Measurements from ENCODE around the gene HOXB3. TPM values are rescaled to one million over a fixed set of nuclear protein-coding genes. Genes with fewer than 3 reads are reported as not detected.
A peak's percentile ranks its signal among the peaks of the same experiment; 100 is the strongest.

The HOXB3 gene
- 10 to 100 TPM in 1 of 2 donors, 1 to 10 TPM in 1; 9.0 to 15.4 TPM for total RNA-seq

DNA sequence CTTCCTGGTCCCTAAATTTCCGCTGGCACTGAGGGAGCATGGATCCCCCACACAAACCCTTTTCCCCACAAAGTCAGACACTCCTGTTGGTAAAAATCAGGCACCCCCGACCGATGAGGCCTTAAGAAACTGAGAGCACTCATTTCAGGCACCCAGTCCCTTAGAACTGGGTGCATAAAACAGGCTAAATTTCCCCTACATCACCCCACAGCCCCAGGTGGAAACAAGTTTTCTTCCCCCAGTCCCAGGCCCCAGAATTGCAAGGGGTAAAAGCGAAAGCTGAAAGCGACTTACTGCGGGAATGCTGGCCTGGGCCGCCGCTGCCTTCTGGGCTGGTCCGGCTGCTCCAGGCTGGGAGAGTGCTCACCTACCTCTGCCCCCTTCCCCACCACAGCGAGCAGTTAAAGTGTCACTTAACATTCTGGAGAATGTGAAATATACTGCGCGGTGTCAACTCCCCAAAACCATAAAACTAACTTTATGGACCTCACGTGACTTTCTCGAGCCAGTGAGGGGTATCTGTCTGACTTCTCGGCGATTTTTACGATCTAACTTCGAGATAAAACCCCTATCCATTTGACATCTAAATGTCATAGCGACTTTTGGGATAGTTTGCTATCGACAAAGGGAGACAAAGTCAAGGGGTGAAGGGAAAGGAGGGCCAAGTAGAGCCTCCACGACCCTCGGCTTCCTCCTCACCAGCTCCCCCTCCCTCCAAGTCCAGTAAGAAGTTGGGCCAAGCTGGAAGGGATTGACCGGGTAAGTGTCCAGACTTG, at the start of gene HOXB3:
TSS of gene HOXB3 (minus strand) at position 411 of the 776 bp plus-strand sequence. CDS start 37,767 bp downstream, outside the sequence.
- no peaks in the 10 kb centered on the region for H3K36me3 Mint-ChIP-seq

GRCh38 chr17:48639136-48639535, 49.1 kb upstream of the HOXB3 start:
- ATAC-seq (no peak), DNase-seq (ENCODE audit: low spot score) (no peak)
- Mint-ChIP-seq H3K27ac (no peak overlapping the region), H3K27me3 (peaks cover 48 to 54% of the 10 kb centered on the region in 2 donors), H3K9me3 (no peaks in the 10 kb centered on the region), H3K4me3 (no peak overlapping the region), H3K4me1 (ENCODE audit: low read depth in 2 of 2) (peaks cover 9 to 10% of the 10 kb centered on the region in 2 donors), H3K36me3 (no peaks in the 10 kb centered on the region)

More for the DNA sequence above, at the start of gene HOXB3:
- Mint-ChIP-seq H3K4me3 (peak within 1 kb of the TSS; percentile 6), H3K4me1 (ENCODE audit: low read depth in 2 of 2) (peaks cover 33 to 43% of the 10 kb centered on the region in 2 donors), H3K27ac (no peak within 1 kb of the TSS), H3K27me3 (peaks cover 25 to 52% of the 10 kb centered on the region in 2 donors), H3K9me3 (no peaks in the 10 kb centered on the region)
- no peak for ATAC-seq
- no peak for DNase-seq (ENCODE audit: low spot score)

DNA sequence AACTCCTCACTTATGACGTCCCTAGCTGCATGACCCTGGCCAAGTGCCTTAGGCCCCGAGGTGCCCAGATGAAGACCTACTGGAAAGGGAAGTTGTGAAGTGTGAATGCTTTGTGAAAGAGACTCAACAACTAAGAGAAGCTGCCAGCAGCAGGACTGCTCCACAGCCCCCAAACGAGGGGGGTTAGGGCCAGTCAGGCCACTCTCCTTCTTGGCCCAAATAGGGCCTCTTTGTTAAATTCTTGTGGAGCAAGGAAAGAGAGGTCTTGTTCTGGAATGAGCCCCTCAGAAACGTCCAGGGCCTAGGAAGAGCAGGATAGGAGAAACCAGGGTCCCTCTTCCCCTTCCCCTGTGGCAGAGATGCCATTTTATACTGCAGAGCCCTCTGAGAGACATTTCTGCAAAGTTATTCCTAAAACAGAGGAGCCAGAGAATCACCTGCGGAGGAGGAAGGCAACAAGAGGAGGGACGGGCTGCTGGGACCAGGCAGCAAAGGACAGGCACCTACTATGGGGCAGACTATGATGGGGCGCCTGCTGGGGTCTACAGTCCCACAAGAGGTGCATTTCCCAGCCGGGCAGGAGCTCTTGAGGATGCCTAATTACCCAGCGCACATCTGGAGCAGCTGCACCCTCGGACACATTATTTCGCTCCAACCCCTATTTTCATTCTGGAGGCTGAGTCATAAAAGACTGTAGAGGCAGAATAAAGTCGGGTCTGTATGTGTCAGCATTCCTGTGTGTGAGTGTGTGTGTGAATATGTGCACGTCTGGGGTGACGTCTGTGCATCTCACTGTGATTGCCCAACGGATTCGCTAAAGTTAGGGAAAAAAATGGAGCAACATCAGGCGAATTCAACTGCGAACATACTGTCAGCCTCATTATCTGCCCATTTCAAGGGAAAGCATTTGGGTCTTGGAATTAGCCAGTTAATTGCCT, 47.6 kb upstream of the HOXB3 start:
- peak; percentile 44 for DNase-seq (ENCODE audit: low spot score)
- Mint-ChIP-seq H3K27ac (peak overlapping the region in 1 of 2 donors; percentile 21), H3K36me3 (no peaks in the 10 kb centered on the region), H3K27me3 (peaks cover 43 to 52% of the 10 kb centered on the region in 2 donors), H3K9me3 (no peaks in the 10 kb centered on the region), H3K4me1 (ENCODE audit: low read depth in 2 of 2) (peaks cover 14% of the 10 kb centered on the region in 2 donors), H3K4me3 (no peak overlapping the region)
- no peak for ATAC-seq

DNA sequence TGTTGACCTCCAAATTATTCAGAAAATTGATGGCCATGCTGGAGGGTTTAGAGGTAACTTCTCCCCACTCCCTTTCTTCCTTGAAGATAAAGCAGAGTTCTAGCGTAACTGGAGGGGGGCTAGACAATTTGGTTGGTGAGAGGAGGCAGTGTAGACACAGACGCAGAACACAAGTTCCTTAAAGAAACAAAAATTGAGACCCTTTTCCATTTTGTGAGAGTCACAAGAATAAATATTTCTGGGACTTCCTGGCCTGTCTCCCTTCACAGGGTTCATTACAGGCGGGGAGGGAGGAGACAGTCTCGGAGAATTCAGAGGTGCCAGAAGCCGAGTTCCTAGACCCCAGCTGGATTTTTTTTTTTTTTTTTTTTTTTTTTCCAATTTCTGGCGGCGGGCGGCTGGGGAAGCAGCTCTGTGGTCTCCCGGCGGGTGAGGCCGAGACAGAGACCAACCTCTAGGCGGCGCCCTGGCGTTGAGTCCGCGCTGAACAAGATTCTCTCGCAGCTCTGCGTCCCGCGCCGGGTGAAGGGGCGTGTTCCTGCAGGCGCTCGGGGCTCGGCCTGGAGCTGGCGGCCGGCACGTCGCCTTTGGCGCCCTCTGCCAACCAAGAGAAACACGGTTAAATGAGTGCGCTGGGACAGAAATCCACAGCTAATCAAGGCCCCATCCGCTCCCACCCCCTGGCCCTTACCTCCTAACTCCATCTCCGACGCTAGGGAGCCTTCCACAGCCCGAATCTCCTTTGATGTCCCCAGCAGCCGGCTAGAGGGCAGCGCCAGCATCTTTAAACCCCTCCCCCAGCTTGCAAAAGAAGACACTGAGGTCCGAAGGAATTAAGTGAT, 46.4 kb upstream of the HOXB3 start:
- Mint-ChIP-seq H3K36me3 (no peaks in the 10 kb centered on the region), H3K27me3 (peaks cover 40 to 50% of the 10 kb centered on the region in 2 donors), H3K27ac (peak overlapping the region in 1 of 2 donors; percentile 21), H3K4me3 (peak overlapping the region; percentile 30), H3K4me1 (ENCODE audit: low read depth in 2 of 2) (peaks cover 11 to 12% of the 10 kb centered on the region in 2 donors), H3K9me3 (no peaks in the 10 kb centered on the region)
- DNase-seq (ENCODE audit: low spot score) (peak; percentile 79), ATAC-seq (peak; percentile 80 to 86)

DNA sequence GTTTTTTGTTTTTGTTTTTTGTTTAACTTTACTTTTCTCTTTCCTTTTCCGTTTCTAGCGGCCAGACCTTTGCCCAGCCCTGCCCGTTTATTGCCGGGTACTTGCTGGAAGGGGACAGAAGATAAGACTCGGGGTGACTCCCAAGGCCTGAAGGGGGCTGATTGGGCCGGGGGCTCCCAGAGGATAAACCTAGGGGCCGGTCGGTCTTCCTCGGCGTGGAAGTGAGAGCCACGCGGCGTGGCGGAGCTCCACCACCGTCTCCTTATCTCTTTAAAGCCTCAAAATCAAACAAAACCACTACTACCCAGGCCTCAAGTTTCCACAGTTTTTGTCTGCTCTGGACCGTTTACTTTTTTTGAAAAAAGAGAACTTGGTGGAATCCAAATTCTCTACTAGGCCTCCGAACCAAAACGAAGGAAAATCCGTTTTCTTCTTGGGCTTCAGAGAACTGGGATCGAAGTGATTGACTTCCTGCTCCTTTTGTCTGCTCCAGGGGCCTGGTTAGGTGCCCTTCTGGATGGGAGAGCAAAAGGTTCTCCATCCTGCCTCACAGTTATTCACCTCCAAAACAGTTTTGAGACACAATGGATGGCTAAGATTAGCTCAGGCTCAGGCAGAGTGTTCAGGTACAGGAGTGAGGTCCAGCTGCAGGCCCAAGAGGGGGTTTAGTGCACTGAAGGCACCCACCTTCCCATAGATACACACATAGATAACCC, 44.6 kb upstream of the HOXB3 start:
- peak overlapping the region; percentile 60 for H3K4me3 Mint-ChIP-seq
- peaks cover 8 to 10% of the 10 kb centered on the region in 2 donors for H3K4me1 Mint-ChIP-seq (ENCODE audit: low read depth in 2 of 2)
- H3K9me3 Mint-ChIP-seq, result no peaks in the 10 kb centered on the region
- DNase-seq (ENCODE audit: low spot score) (no peak), ATAC-seq (no peak)
- H3K36me3 Mint-ChIP-seq, result no peaks in the 10 kb centered on the region
- peaks cover 46 to 50% of the 10 kb centered on the region in 2 donors for H3K27me3 Mint-ChIP-seq
- no peak overlapping the region for H3K27ac Mint-ChIP-seq

DNA sequence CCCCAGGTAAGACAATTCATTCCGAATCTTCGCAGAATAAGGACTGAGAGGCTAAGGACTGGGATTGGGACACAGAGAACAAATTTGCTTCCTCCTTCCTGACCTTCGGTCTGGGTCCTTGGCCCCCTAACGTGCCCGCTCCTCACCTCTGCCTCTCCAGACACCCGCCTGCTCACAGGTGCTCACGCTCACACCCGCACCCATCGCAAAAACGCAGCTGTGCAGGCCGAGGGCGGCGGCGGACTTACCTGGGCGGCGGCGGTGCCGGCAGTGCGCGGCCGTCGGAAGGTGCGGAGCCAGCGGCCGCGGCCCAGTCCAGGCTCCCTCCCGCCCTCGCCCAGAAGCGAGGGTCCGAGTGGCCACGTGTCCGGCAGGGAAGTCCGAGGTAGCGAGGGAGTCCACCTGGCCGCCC, 43.2 kb upstream of the HOXB3 start:
- no peaks in the 10 kb centered on the region for H3K36me3 Mint-ChIP-seq
- peak; percentile 54 for DNase-seq (ENCODE audit: low spot score)
- peak overlapping the region; percentile 76 for H3K4me3 Mint-ChIP-seq
- H3K27me3 Mint-ChIP-seq, result peaks cover 56 to 59% of the 10 kb centered on the region in 2 donors
- peaks cover 8 to 11% of the 10 kb centered on the region in 2 donors for H3K4me1 Mint-ChIP-seq (ENCODE audit: low read depth in 2 of 2)
- H3K9me3 Mint-ChIP-seq, result no peaks in the 10 kb centered on the region
- ATAC-seq, result no peak
- H3K27ac Mint-ChIP-seq, result no peak overlapping the region

DNA sequence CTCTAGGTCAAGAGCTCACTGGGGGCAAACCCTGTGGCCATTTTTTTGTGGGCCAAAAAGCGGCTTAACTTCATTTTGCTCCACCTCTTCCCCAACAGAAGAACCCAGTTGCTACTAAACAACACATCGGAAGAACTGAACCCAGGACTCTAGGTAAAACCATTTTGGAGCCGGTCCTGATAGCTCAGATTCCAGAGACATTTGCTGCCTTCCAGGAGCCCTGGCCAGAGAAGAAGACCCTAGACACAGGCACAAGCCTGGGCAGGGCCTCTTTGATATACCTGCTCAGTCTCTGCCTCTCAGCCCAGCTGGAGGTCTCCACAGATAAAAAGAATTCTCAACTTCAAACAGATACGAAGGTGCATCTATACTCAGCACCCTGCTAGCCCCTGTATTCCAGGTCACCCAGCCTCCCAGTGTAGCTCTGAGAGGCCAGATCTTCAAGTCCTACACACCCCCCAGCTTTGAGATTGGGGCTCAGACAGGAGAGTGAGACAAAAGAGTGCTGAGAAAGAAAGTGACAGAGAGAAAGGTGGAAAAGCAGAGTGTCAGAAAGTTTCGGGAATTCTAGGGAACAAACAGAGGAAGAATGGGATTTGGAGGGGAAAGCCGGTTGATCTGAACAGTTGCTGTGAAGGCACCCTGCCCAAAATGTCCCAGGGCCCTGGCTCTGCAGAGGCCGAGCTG, 42.7 kb upstream of the HOXB3 start:
- H3K36me3 Mint-ChIP-seq, result no peaks in the 10 kb centered on the region
- H3K4me1 Mint-ChIP-seq (ENCODE audit: low read depth in 2 of 2), result peaks cover 8 to 15% of the 10 kb centered on the region in 2 donors
- H3K27ac Mint-ChIP-seq, result no peak overlapping the region
- DNase-seq (ENCODE audit: low spot score) (no peak), ATAC-seq (no peak)
- H3K27me3 Mint-ChIP-seq, result peaks cover 57 to 62% of the 10 kb centered on the region in 2 donors
- no peaks in the 10 kb centered on the region for H3K9me3 Mint-ChIP-seq
- peak overlapping the region; percentile 76 for H3K4me3 Mint-ChIP-seq

DNA sequence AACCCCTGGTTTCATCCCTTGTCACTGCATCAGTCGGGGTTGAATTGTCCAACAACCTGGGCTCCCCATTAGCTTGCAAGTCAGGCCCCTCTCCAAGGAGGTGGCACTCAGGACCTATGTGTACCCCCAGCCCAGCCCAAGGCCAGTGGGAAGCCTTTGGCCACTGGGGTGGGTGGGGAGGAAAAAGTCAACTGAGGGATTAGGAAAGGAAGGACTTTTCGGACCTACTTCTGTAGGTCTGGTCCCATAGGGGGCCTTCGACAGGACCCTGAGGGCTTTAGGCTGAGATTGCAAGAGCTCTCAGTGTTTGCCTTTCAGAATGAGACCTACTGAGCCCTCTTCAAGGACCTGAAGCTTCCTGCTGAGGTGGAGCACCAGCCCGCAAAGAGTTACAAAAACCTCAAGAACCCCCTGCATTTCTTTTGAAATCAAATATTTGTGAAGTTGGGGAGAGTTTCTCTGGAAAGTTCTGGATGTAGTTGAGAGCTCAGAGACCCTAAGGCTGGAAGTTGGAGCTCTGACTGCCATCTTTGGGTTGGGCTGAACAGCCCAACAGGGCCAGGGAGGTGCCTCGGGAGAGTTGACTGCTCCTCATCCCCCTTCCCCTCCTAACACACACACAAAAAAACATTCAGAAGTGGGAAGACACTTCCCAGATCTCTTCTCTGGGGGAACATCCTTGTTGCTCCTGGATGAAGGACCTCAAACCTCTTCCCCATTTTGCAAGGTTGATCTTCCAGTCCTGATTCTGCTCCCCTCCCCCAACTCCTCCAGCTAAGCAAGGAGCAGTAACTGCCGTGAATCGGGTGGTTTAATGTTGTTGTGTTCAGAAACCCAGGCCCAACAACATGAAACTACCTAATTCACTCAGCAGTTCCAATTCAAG, 41.9 kb upstream of the HOXB3 start:
- peak overlapping the region; percentile 76 for H3K4me3 Mint-ChIP-seq
- ATAC-seq (no peak), DNase-seq (ENCODE audit: low spot score) (no peak)
- H3K4me1 Mint-ChIP-seq (ENCODE audit: low read depth in 2 of 2), result peaks cover 9 to 16% of the 10 kb centered on the region in 2 donors
- H3K9me3 Mint-ChIP-seq, result no peaks in the 10 kb centered on the region
- H3K27me3 Mint-ChIP-seq, result peaks cover 54 to 59% of the 10 kb centered on the region in 2 donors
- H3K36me3 Mint-ChIP-seq, result no peaks in the 10 kb centered on the region
- no peak overlapping the region for H3K27ac Mint-ChIP-seq

DNA sequence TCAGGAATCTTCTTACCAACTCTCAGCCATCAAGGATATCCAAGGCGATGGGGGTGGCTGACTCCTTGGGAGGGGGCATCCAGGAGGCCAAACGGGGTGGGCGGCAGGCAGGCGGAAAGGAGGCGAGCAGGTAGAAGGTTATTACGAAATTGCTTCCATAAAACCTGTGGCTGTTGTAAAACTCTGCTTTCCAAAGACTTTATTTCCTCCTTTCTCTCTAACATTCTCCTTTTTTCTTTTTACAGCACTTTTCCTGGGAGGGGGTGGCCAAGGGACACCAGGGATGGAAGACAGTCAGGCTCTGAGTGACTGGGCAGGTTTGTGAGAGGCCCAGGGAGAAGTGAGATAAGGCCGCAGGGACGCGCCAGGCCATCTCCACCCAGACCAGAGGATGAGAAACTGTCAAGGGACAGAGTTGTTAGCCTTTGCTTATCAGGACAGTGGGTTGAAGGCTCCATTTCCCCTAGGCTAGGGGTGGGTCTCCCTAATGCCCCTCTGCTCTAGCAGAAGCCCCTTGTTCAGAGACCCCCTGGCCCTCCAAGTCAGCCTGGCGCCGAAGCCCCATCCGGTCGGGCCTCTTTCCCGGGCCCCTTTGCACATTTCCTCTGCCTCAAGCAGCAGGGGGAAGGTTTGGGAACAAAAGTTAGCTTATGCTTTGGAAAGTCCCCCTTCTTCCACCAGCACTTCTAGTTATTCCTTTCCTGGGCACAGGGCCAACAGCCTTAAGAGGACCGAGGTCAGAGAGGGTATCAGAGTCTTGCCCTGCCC, 41.1 kb upstream of the HOXB3 start:
- DNase-seq (ENCODE audit: low spot score) (peak; percentile 49), ATAC-seq (no peak)
- H3K27me3 Mint-ChIP-seq, result peaks cover 56 to 60% of the 10 kb centered on the region in 2 donors
- H3K9me3 Mint-ChIP-seq, result no peaks in the 10 kb centered on the region
- no peak overlapping the region for H3K27ac Mint-ChIP-seq
- no peaks in the 10 kb centered on the region for H3K36me3 Mint-ChIP-seq
- peaks cover 12 to 24% of the 10 kb centered on the region in 2 donors for H3K4me1 Mint-ChIP-seq (ENCODE audit: low read depth in 2 of 2)
- no peak overlapping the region for H3K4me3 Mint-ChIP-seq

DNA sequence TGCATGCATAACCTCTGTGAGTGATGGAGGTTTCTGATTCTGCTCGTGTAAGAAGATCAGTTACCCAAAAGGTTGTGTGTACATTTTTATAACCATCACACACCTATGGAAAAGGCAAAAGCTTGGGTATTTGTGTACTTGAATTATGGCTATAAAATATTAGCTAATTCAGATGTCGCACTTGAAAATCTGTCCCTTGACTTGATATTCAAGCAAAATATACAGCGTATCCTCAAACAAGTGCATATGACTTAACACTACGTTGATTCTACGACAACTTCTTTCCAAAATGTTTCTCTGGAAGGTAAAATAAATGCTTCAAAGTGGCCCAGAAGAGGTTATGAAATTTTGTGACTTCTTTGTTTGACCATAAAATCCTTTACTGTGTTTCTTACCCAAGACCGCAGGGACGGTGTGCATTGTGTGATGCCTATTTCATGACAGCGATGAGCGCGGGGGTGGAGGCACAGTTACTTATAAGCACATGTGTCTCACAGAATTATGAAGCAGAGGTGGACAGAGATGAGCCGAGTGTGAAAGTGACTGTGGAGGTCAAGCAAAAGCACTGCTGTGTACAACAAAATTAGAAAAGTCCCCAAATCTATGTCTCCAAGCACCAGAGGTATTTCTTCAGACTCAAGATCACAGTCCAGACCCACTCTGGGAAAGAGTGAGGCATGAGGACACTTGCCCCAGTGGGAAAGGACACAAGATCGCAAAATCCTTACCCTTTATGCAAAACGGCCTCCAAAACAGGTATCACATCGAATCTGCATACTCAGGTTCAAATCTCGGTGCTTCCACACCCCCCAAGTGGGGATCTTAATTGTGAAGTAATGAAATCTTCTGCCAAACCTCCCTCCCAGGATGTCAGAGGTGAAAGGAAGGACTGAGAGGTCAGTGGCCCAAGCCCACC, 40.2 kb upstream of the HOXB3 start:
- Mint-ChIP-seq H3K27me3 (peaks cover 61 to 63% of the 10 kb centered on the region in 2 donors), H3K27ac (no peak overlapping the region), H3K9me3 (no peaks in the 10 kb centered on the region), H3K4me1 (ENCODE audit: low read depth in 2 of 2) (peaks cover 16 to 30% of the 10 kb centered on the region in 2 donors), H3K36me3 (no peaks in the 10 kb centered on the region), H3K4me3 (no peak overlapping the region)
- peak; percentile 51 for DNase-seq (ENCODE audit: low spot score)
- no peak for ATAC-seq
